ENCODE measurements around the gene AMH. TPM values are rescaled to one million over a fixed set of nuclear protein-coding genes. Genes with fewer than 3 reads are reported as not detected.

AMH gene
- total RNA-seq, 1 donor from 2014 or later, result 6.1 TPM

DNA sequence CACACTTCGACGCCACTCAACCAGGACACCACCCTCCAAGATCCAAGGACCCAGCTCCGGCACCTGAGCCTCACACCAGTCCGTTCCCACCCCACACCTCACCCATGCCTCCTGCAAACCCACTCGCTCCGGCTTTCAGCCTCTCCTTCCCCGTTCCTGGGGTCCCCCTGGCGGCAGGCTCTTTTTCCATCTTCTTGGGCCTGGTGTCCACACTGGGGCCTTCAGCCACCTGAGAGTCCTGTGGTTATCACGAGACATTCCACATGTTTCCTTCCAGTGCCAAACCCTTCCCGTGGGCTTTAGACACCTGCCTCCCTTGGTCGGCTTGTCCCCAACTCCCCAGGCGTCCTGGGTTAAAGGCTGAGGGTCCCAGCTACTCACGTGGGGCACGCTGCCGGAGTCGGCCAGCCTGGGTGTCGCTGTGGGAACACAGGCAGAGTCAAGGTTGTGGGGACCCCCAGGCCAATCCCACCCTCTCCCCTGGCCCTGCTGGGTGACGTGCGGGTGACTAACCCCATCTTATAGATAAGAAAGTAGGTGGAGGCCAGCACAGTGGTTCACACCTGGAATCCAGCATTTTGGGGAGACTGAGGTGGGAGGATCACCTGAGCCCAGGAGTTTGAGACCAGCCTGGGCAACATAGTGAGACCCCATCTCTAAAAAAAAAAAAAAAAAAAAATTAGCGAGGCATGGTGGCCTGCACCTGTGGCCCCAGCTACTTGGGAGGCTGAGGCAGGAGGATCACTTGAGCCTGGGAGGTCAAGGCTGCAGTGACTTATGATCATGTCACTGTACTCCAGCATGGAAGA is 5.1 kb downstream of the AMH start:
- intact Hi-C loops (cut with DNase I), result no loop called here
- DNase-seq (no peak), ATAC-seq (no peak)
- TF ChIP-seq, protein P1, sequence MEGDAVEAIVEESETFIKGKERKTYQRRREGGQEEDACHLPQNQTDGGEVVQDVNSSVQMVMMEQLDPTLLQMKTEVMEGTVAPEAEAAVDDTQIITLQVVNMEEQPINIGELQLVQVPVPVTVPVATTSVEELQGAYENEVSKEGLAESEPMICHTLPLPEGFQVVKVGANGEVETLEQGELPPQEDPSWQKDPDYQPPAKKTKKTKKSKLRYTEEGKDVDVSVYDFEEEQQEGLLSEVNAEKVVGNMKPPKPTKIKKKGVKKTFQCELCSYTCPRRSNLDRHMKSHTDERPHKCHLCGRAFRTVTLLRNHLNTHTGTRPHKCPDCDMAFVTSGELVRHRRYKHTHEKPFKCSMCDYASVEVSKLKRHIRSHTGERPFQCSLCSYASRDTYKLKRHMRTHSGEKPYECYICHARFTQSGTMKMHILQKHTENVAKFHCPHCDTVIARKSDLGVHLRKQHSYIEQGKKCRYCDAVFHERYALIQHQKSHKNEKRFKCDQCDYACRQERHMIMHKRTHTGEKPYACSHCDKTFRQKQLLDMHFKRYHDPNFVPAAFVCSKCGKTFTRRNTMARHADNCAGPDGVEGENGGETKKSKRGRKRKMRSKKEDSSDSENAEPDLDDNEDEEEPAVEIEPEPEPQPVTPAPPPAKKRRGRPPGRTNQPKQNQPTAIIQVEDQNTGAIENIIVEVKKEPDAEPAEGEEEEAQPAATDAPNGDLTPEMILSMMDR (IDR thresholded peaks at IDR 0.05), result peak; percentile 19
- H3K27me3 ChIP-seq, result peaks cover 47% of the 10 kb centered on the region
- no peak overlapping the region for H3K27ac ChIP-seq
- H3K4me3 ChIP-seq, result no peak overlapping the region
- H3K9me3 ChIP-seq, result no peaks in the 10 kb centered on the region
- H3K36me3 ChIP-seq, result no peaks in the 10 kb centered on the region
- H3K4me1 ChIP-seq, result peaks cover 30% of the 10 kb centered on the region

DNA sequence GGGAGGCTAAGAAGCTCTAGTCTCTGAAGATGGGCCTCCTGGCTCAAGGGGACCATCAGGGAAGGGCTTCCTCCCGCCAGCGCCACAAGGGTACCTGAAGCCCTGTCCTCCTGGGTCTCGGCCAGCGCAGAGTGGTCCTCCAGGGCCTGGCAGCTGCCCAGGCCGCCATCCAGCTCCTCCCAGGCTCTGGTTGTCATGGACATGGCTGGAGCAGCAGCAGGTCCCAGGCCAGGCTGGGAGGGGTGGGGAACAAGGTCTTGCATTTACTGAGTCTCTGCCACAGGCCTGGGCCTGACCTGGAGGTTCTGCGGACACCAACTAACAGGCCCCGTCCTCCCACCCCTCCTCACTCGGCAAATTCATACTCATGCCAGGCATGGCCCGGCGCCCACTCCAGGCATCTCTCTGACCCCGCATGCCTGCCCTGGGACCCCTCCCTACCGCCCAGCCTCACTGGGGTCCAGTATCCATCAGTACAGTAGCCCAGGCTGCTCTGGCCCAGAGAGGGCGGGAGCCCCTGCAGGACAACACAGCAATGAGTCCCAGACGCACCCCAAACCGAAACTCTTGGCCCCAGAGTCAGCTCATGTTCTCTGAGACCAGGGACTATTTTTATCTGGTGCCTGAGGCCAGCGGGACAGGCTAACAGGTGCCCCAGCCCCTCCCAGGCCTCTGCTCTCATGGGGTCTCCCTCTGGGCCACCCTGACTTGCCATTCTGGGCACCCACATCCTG is 6.2 kb downstream of the AMH start:
- intact Hi-C loops (cut with DNase I), result no loop called here
- DNase-seq, result no peak

GRCh38 chr19:2255982-2256685 is 7.0 kb downstream of the AMH start, which contains the start of gene JSRP1:
Gene JSRP1 (minus strand): TSS chr19:2256417. CDS start chr19:2255314, 1,103 bp downstream.
- Histone ChIP-seq H3K9me3 (no peaks in the 10 kb centered on the region), H3K36me3 (no peaks in the 10 kb centered on the region), H3K27ac (no peak within 1 kb of the TSS), H3K4me1 (peaks cover 23% of the 10 kb centered on the region), H3K4me3 (no peak within 1 kb of the TSS), H3K27me3 (peaks cover 28% of the 10 kb centered on the region)
- DNase-seq, result no peak
- TF ChIP-seq, protein P1 (IDR thresholded peaks at IDR 0.05), result no peak
- ATAC-seq, result peak; percentile 8
- intact Hi-C loops (cut with DNase I), result no loop called here

More for the DNA sequence above, 6.2 kb downstream of the AMH start:
- Histone ChIP-seq H3K4me1 (peaks cover 30% of the 10 kb centered on the region), H3K27ac (no peak overlapping the region), H3K27me3 (peaks cover 37% of the 10 kb centered on the region), H3K4me3 (no peak overlapping the region), H3K36me3 (no peaks in the 10 kb centered on the region), H3K9me3 (no peaks in the 10 kb centered on the region)
- TF ChIP-seq, protein P1 (IDR thresholded peaks at IDR 0.05), result no peak
- ATAC-seq, result no peak

DNA sequence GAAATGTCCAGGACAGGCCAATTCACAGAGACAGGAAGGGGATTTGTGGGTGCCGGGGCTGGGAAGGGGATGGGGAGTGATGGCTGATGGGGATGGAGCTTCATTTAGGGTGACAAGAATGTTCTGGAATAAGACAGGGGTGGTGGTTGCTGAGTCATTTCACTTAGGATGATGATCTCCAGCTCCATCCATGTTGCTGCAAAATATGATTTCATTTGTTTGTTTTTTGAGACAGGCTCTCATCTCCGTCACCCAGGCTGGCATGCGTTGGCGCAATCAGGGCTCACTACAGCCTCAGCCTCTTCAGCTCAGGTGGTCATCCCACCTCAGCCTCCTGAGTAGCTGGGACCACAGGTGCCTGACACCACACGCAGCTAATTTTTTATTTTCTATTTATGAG is 10.2 kb downstream of the AMH start:
- ATAC-seq (no peak), DNase-seq (no peak)
- Histone ChIP-seq H3K4me3 (no peak overlapping the region), H3K4me1 (peaks cover 4% of the 10 kb centered on the region), H3K27me3 (no peaks in the 10 kb centered on the region), H3K27ac (no peak overlapping the region), H3K9me3 (no peaks in the 10 kb centered on the region), H3K36me3 (no peaks in the 10 kb centered on the region)
- TF ChIP-seq, protein P1 (IDR thresholded peaks at IDR 0.05), result no peak
- intact Hi-C loops (cut with DNase I), result no loop called here

DNA sequence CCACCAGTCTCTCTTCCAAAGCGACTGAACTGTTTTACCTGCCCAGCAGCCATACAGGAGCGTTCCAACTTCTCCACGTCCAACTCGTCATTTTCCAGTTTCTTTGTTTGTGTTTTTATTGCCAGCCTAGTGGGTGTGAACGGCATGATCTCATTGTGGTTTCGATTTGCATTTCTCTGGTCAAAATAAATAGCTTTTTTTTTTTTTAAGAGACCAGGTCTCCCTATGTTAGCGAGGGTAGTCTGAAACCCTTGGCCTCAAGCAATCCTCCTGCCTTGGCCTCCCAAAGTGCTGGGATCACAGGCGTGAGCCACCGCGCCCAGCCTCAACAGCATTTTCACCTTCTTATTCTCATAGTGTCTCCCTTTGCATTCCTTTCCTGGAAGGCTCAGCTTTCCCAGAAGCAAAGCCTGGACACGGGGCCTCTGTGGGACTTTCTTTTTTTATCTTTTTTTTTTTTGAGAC is 11.2 kb downstream of the AMH start:
- ATAC-seq (no peak), DNase-seq (no peak)
- Histone ChIP-seq H3K9me3 (no peaks in the 10 kb centered on the region), H3K36me3 (no peaks in the 10 kb centered on the region), H3K27me3 (no peaks in the 10 kb centered on the region), H3K27ac (no peak overlapping the region), H3K4me1 (peaks cover 8% of the 10 kb centered on the region), H3K4me3 (no peak overlapping the region)
- TF ChIP-seq, protein P1 (IDR thresholded peaks at IDR 0.05), result no peak
- intact Hi-C loops (cut with DNase I), result no loop called here

Data from upper lobe of right lung (tissue), 1 donor.